ENCODE results near the gene SNX24.

The SNX24 gene

GRCh38 chr5:123014689-123015088 is 169.3 kb downstream of the SNX24 start:
- DNase-seq (ENCODE audit: low read depth in 2 of 2): no peak

- DNase-seq (ENCODE audit: low read depth in 2 of 2): no peak
These were observed 182.8 kb downstream of the SNX24 start for GRCh38 chr5:123028222-123028621.

GRCh38 chr5:123033157-123033671 is 187.8 kb downstream of the SNX24 start:
- no peak for DNase-seq (ENCODE audit: low read depth in 2 of 2)

- no peak for DNase-seq (ENCODE audit: low read depth in 2 of 2)
These were observed 190.0 kb downstream of the SNX24 start for GRCh38 chr5:123035360-123035917.

- no peak for DNase-seq (ENCODE audit: low read depth in 2 of 2)
These were observed 190.5 kb downstream of the SNX24 start for GRCh38 chr5:123035918-123036390.

GRCh38 chr5:123036391-123037103 is 191.1 kb downstream of the SNX24 start, which contains the start of gene PPIC:
PPIC (minus strand) TSS chr5:123036725; CDS start chr5:123036625, 100 bp downstream.
- DNase-seq (ENCODE audit: low read depth in 2 of 2): no peak

- DNase-seq (ENCODE audit: low read depth in 2 of 2): no peak
These were observed 191.6 kb downstream of the SNX24 start for GRCh38 chr5:123037104-123037418.

GRCh38 chr5:123039673-123040072 is 194.3 kb downstream of the SNX24 start:
- no peak for DNase-seq (ENCODE audit: low read depth in 2 of 2)

- no peak for DNase-seq (ENCODE audit: low read depth in 2 of 2)
These were observed 199.7 kb downstream of the SNX24 start for GRCh38 chr5:123044926-123045617.

- no peak for DNase-seq (ENCODE audit: low read depth in 2 of 2)
These were observed 200.8 kb downstream of the SNX24 start for GRCh38 chr5:123046222-123046621.

GRCh38 chr5:123047706-123048105 is 202.3 kb downstream of the SNX24 start:
- no peak for DNase-seq (ENCODE audit: low read depth in 2 of 2)

GRCh38 chr5:123051206-123051605 is 205.8 kb downstream of the SNX24 start:
- no peak for DNase-seq (ENCODE audit: low read depth in 2 of 2)
